HG03460 (cell line): Measurements from ENCODE around the gene PPP1R3G.

Source experiments
- ATAC-seq: cut with Tn5 transposase; IDR thresholded peaks from one replicate; pipeline ENCODE4 v1.9.1; 2021; ENCODE audit not compliant: unreplicated experiment

Gene PPP1R3G

GRCh38 chr6:5071216-5071615, 13.9 kb upstream of the PPP1R3G start:
- no peak for ATAC-seq

DNA sequence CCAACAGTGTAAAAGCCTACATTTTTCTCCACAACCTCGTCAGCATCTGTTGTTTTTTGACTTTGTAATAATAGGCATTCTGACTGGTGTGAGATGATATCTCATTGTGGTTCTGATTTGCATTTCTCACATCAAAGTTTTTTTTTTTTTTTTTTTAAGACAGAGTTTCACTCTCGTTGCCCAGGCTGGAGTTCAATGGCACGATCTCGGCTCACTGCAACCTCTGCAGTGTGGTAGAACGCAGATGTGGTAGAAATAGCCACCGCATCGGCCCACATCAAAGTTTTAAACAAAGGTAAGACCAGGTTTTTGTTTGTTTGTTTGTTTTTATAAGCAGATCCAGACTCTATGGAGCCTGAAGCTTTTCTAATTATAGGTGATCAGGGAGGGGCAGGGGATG, 12.7 kb upstream of the PPP1R3G start:
- ATAC-seq: no peak

GRCh38 chr6:5073992-5074391, 11.1 kb upstream of the PPP1R3G start:
- ATAC-seq: no peak

DNA sequence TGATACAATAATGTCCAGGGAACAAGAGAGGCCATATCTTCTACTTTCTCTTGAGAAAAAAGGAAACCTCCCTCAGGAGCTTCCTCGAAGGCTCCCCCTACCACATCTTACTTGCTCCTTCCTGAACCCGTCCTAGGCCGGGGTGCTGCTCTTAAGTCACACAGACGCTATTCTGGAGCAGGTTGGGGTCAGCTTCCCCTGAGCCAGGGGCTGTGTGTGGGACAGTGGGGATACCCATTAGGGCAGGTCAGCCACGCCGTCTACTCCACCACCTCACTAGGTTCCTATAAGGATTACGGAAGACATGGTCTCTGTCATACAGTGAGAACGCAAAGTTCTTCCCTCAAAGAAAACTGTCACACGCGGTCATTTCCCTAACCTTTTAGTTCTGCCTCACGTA, 8.2 kb upstream of the PPP1R3G start:
- no peak for ATAC-seq

GRCh38 chr6:5078121-5078669, 6.9 kb upstream of the PPP1R3G start:
- ATAC-seq: no peak

DNA sequence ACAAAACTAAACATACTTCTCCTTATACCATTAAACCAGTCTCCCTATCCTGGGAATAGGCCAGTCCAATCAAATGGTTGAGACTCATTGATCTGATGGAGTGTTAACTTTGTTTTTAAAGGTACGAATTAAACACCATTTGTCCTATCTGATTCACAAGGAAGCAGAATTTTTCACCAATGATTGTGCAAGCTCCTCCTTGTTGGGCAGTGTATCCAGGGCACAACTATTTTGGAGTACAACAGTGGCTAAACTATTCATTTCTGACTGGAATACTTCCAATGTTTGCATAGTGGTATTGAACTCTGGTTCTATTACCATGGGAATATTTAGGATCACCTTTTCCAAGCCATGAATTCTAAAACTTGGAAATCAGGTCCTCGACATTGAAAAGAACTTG, 5.4 kb upstream of the PPP1R3G start:
- no peak for ATAC-seq

- ATAC-seq: no peak
These were observed 4.6 kb upstream of the PPP1R3G start for GRCh38 chr6:5080574-5080973.

DNA sequence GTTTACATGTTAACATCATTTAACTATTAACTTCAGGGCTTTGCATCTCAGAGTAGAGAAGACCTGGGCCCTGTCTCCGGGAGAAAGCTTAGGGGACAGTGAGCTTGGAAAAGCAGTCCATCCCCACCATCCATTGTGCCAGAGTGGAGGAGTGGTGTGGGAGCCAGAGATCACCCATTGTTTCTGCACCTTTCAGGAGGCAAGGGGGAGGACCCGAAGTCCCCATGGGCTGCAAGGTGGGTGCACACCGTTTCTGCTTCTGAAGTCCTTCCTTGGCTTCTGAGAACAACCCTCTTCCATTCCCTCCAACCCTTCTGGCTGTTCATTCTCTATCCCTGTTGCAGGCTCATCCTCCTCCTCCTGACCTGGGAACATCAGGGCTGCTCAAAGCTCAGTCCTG, 4.0 kb upstream of the PPP1R3G start:
- ATAC-seq: no peak

DNA sequence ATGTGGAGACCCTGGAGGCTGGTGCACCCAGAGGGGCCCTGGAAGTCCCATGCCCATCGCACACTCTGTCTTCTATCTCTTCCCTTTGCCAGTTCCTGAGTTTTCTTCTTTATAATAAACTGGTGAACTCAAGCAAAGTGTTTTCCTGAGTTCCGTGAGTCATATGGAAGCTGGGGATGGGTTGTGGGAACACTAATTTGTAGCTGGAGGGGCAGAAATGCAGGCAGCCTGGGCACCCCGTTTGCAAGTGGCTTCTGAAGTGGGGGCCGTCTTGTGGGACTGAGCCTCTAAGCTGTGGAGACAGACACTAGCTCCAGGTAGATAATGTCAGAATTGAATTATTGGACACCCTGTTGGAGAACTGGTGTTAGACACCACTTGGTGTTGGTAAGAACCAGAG, 3.2 kb upstream of the PPP1R3G start:
- no peak for ATAC-seq

DNA sequence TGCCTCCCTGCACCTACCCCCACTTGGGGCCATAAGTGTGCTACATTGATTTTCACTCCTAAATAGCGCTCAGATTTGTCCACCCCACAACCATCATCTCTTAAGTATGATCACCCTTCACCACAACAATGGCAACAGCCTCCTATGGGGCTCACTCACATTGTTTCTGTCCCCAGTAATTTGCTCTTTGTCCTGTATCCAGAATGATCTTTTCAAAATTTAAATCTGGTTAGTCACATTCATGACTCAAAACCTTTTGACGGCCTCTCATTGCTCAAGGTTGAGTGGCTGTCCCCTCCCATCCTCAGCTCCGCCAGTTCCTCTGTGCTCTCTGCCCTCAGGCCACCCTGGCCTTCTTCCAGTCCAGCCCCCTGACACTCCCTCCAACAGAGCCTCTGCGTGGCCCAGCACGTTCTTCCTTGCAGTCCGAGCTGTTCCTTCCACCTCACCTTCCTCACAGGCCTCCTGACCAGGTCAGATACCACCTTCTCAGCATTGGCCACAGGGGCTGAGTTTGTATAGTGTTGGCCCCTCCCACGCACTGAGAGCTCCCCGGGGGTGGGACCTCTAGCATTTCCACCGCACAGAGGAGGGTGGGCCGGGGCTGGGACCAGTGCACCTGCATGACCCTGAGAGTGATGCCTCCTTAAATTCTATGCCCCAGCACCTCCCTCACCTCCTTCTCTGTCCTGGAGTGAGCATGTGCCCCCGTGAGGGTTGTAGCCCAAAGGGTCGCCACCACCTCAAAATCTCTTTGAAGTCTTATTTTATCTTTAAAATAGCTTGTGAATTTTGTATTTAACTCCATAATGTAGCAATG, 2.4 kb upstream of the PPP1R3G start:
- ATAC-seq: no peak

GRCh38 chr6:5083307-5083583, 1.9 kb upstream of the PPP1R3G start:
- no peak for ATAC-seq

DNA sequence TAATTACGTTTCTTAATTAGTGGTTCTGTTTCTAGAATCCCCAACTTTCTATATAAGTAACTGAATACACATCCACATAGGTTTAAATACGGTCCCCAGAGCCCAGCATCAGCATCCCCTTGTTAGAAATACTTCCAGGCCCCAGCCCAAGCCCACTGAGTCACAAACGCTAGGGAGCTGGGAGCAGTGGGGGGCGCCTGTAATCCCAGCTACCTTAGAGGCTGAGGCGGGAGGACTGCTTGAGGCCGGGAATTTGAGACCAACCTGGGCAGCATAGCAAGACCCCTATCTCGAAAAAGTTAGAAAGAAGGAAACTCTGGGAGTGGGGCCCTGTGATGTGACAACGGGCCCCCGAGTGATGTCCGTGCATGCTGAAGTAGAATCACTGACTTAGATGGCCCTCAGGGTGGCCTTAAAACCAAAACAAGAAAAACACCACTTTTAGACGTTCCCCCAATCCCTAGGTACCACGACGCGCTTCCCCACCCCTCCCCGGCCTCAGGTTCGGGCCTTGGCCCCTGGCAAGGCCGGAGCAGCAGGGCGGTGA, 1.3 kb upstream of the PPP1R3G start:
- no peak for ATAC-seq

GRCh38 chr6:5084360-5084780, 771 bp upstream of the PPP1R3G start:
- peak; percentile 28 for ATAC-seq

GRCh38 chr6:5085648-5086293, 630 bp downstream of the PPP1R3G start:
- ATAC-seq: no peak

- ATAC-seq: no peak
These were observed 1.3 kb downstream of the PPP1R3G start for GRCh38 chr6:5086294-5086890.

DNA sequence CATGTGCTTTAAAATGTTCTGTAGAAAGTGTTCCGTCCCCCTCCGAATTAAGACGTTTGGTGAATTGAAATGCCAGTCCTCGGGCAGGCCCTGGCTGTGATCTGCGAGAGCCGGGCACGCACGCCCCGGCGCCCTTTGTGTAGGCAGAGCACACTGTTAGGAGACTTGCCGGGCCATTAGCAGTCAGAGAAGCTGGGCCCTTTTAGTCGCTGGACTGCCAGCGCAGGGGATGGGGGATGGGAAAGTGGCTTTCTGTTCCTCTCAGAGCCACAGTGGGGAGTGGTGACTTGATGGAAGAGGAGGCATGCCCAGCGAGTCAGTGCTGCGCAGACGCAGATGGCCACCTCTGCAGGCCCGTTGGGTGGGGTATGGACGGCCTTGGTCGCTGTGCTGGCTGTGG, 2.2 kb downstream of the PPP1R3G start:
- no peak for ATAC-seq

- ATAC-seq: no peak
These were observed 3.6 kb downstream of the PPP1R3G start for GRCh38 chr6:5088780-5089179.

GRCh38 chr6:5089481-5090438, 4.6 kb downstream of the PPP1R3G start:
- no peak for ATAC-seq

- ATAC-seq: no peak
These were observed 5.5 kb downstream of the PPP1R3G start for GRCh38 chr6:5090603-5091002.

- ATAC-seq: no peak
These were observed 6.3 kb downstream of the PPP1R3G start for GRCh38 chr6:5091210-5092069.
